Trophoblast cell (in vitro differentiated cells and primary cell): ENCODE results near the gene FOCAD.

ENCODE experiments used
- DNase-seq, 2 donors: peaks; one replicate each; pipeline ENCODE4 v3.0.0-alpha.2; 2016
- H2AFZ ChIP-seq: 2 replicates; pipeline ENCODE4 v1.6.1; 2013; ENCODE audit warnings: low read length, moderate library complexity, mild to moderate bottlenecking; ENCODE audit not compliant: insufficient read depth, poor library complexity
- H2AK5ac ChIP-seq: 2 replicates; pipeline ENCODE4 v1.6.1; 2013; ENCODE audit warnings: mild to moderate bottlenecking, low read length
- H2BK120ac ChIP-seq: 2 replicates; pipeline ENCODE4 v1.6.1; 2013; ENCODE audit warnings: low read length, mild to moderate bottlenecking, moderate library complexity; ENCODE audit not compliant: insufficient read depth, poor library complexity
- H2BK12ac ChIP-seq: 2 replicates; pipeline ENCODE4 v1.6.1; 2013; ENCODE audit warnings: mild to moderate bottlenecking, low read length, moderate library complexity
- H2BK5ac ChIP-seq: 2 replicates; pipeline ENCODE4 v1.6.1; 2013; ENCODE audit warnings: low read length, low read depth, moderate library complexity, mild to moderate bottlenecking; ENCODE audit not compliant: poor library complexity
- H3K14ac ChIP-seq: 2 replicates; pipeline ENCODE4 v1.6.1; 2013; ENCODE audit warnings: mild to moderate bottlenecking, low read length
- H3K18ac ChIP-seq: 2 replicates; pipeline ENCODE4 v1.6.1; 2013; ENCODE audit warnings: mild to moderate bottlenecking, low read length
- H3K23ac ChIP-seq: 2 replicates; pipeline ENCODE4 v1.6.1; 2013; ENCODE audit warnings: low read length
- H3K27ac ChIP-seq: 2 replicates; pipeline ENCODE4 v1.5.1; 2013; ENCODE audit warnings: low read depth, mild to moderate bottlenecking, inconsistent platforms, low read length, moderate library complexity
- H3K27me3 ChIP-seq: 2 replicates; pipeline ENCODE4 v1.6.1; 2013; ENCODE audit warnings: inconsistent platforms, mild to moderate bottlenecking, low read length, moderate library complexity; ENCODE audit not compliant: insufficient read depth
- H3K36me3 ChIP-seq, 2 experiments: 1 replicate in 1 of 2; 2 replicates in 1 of 2; pipeline ENCODE4 v1.6.1; 2013; ENCODE audit warnings: low read length in 2 of 2, mild to moderate bottlenecking in 2 of 2, moderate library complexity in 1 of 2; ENCODE audit not compliant: insufficient read depth in 2 of 2, control insufficient read depth in 1 of 2
- H3K4ac ChIP-seq: 2 replicates; pipeline ENCODE4 v1.6.1; 2013; ENCODE audit warnings: low read depth, mild to moderate bottlenecking, low read length, moderate library complexity
- H3K4me1 ChIP-seq, 2 experiments: 1 replicate in 1 of 2; 2 replicates in 1 of 2; pipeline ENCODE4 v1.6.1; 2013; ENCODE audit warnings: low read length in 2 of 2, mild to moderate bottlenecking in 2 of 2, moderate library complexity in 1 of 2; ENCODE audit not compliant: insufficient read depth in 2 of 2, control insufficient read depth in 1 of 2
- H3K4me2 ChIP-seq: 2 replicates; pipeline ENCODE4 v1.6.1; 2013; ENCODE audit warnings: inconsistent platforms, mild to moderate bottlenecking, low read length, moderate library complexity
- H3K4me3 ChIP-seq: 2 replicates; pipeline ENCODE4 v1.5.1; 2013; ENCODE audit warnings: mild to moderate bottlenecking, low read depth, low read length, inconsistent platforms
- H3K79me1 ChIP-seq: one replicate; pipeline ENCODE4 v1.6.1; 2013; ENCODE audit warnings: low read length
- H3K79me2 ChIP-seq: 2 replicates; pipeline ENCODE4 v1.6.1; 2013; ENCODE audit warnings: low read length, mild to moderate bottlenecking; ENCODE audit not compliant: control insufficient read depth, insufficient read depth, poor library complexity
- H3K9ac ChIP-seq: 2 replicates; pipeline ENCODE4 v1.6.1; 2013; ENCODE audit warnings: mild to moderate bottlenecking, low read length
- H3K9me3 ChIP-seq: 2 replicates; pipeline ENCODE4 v1.6.1; 2013; ENCODE audit warnings: low read depth, mild to moderate bottlenecking, control low read depth, inconsistent platforms, low read length; ENCODE audit not compliant: insufficient read depth
- H4K12ac ChIP-seq: 2 replicates; pipeline ENCODE4 v1.6.1; 2013; ENCODE audit warnings: low read depth, mild to moderate bottlenecking, low read length, moderate library complexity
- H4K8ac ChIP-seq: 2 replicates; pipeline ENCODE4 v1.6.1; 2013; ENCODE audit warnings: low read depth, mild to moderate bottlenecking, low read length, moderate library complexity
- H4K91ac ChIP-seq: one replicate; pipeline ENCODE4 v1.6.1; 2013; ENCODE audit warnings: low read depth, mild to moderate bottlenecking, low read length, moderate library complexity
- WGBS: extraction: QIAGEN DNeasy Blood & Tissue Kit; methylation state at CpG from one replicate; pipeline ENCODE4 v1.1.7; 2013; ENCODE audit warnings: missing lambda C conversion rate; ENCODE audit not compliant: insufficient read length, insufficient coverage; ENCODE audit errors: extremely low coverage; 5-methylcytosine and 5-hydroxymethylcytosine counted together

Gene FOCAD

DNA sequence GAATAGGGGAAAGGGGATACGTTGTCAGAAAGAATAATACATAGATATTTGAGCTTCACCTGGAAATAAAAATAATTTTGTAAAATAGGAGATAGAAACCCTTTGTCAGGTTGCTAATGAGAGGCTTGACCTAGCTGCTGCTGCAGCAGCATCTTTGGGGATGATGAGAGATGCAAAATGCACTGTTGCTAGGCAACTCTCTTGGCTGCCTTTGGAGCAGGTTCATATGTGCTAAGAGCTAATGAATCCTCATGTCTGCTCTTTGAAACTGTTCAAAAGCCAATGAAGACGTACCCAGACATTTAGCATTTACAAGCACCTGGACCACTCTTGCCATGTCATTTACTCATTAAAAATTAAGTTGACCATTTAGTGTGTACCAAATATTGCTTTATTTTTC is 121.7 kb downstream of the FOCAD start:
- H3K9ac ChIP-seq: no peak overlapping the region
- H3K4me2 ChIP-seq: no peak overlapping the region
- H3K4me1 ChIP-seq: no peaks in the 10 kb centered on the region
- no peak overlapping the region for H2BK12ac ChIP-seq
- no peaks in the 10 kb centered on the region for H3K36me3 ChIP-seq
- no peaks in the 10 kb centered on the region for H3K9me3 ChIP-seq
- no peak overlapping the region for H3K4ac ChIP-seq
- no peak overlapping the region for H3K4me3 ChIP-seq
- H3K79me1 ChIP-seq: no peaks in the 10 kb centered on the region
- H2AFZ ChIP-seq: no peak overlapping the region
- H3K79me2 ChIP-seq: no peaks in the 10 kb centered on the region
- DNase-seq: no peak
- H3K23ac ChIP-seq: no peak overlapping the region
- H3K27me3 ChIP-seq: no peaks in the 10 kb centered on the region
- H4K12ac ChIP-seq: no peak overlapping the region
- no CpG with 5 or more reads among the region's 2 CpGs for WGBS
- H2AK5ac ChIP-seq: no peak overlapping the region
- no peak overlapping the region for H3K27ac ChIP-seq
- H3K14ac ChIP-seq: no peak overlapping the region
- H2BK5ac ChIP-seq: no peak overlapping the region
- H4K8ac ChIP-seq: no peak overlapping the region
- H3K18ac ChIP-seq: no peak overlapping the region
- no peak overlapping the region for H4K91ac ChIP-seq
- H2BK120ac ChIP-seq: no peak overlapping the region

DNA sequence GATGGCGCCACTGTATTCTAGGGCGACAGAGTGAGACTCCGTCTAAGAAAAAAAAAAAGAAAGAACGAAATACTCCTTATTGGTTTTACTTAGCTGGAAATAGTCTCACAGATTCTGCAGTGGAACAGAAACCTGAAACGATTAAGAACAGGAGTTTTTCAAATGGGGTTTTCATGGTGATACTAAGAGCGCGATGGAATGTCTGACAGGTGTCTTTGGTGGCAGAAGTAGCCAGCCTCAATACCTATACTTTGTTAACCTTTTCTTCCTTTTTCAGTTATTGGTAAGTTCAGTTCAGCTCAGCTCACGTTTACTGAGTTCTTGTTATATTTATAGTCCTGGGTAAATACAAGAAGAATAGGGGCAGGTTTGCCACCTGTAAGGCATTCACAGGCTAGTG is 123.9 kb downstream of the FOCAD start:
- H3K23ac ChIP-seq: no peak overlapping the region
- no peak overlapping the region for H3K4me2 ChIP-seq
- no peak overlapping the region for H4K8ac ChIP-seq
- no peaks in the 10 kb centered on the region for H3K79me1 ChIP-seq
- no peaks in the 10 kb centered on the region for H3K27me3 ChIP-seq
- no peak overlapping the region for H3K18ac ChIP-seq
- no peaks in the 10 kb centered on the region for H3K79me2 ChIP-seq
- no peaks in the 10 kb centered on the region for H3K36me3 ChIP-seq
- no peak for DNase-seq
- H3K4me1 ChIP-seq: no peaks in the 10 kb centered on the region
- H2AK5ac ChIP-seq: no peak overlapping the region
- H3K14ac ChIP-seq: no peak overlapping the region
- no peak overlapping the region for H2AFZ ChIP-seq
- H2BK12ac ChIP-seq: no peak overlapping the region
- H4K91ac ChIP-seq: no peak overlapping the region
- no peak overlapping the region for H2BK5ac ChIP-seq
- no peak overlapping the region for H4K12ac ChIP-seq
- no CpG with 5 or more reads among the region's 8 CpGs for WGBS
- H3K27ac ChIP-seq: no peak overlapping the region
- no peak overlapping the region for H3K4ac ChIP-seq
- H3K9me3 ChIP-seq: no peaks in the 10 kb centered on the region
- no peak overlapping the region for H3K9ac ChIP-seq
- no peak overlapping the region for H2BK120ac ChIP-seq
- H3K4me3 ChIP-seq: no peak overlapping the region

GRCh38 chr9:20811872-20812271 is 127.8 kb downstream of the FOCAD start:
- Histone ChIP-seq H3K27me3 (no peaks in the 10 kb centered on the region), H3K23ac (no peak overlapping the region), H3K79me2 (no peaks in the 10 kb centered on the region), H2AK5ac (no peak overlapping the region), H3K36me3 (no peaks in the 10 kb centered on the region), H3K9ac (no peak overlapping the region), H4K8ac (no peak overlapping the region), H2BK5ac (no peak overlapping the region), H4K91ac (no peak overlapping the region), H2BK120ac (no peak overlapping the region), H3K4me1 (no peaks in the 10 kb centered on the region), H4K12ac (no peak overlapping the region), H3K4ac (no peak overlapping the region), H3K18ac (no peak overlapping the region), H3K4me3 (no peak overlapping the region), H2BK12ac (no peak overlapping the region), H3K27ac (no peak overlapping the region), H3K79me1 (no peaks in the 10 kb centered on the region), H3K4me2 (no peak overlapping the region), H3K9me3 (no peaks in the 10 kb centered on the region), H3K14ac (no peak overlapping the region), H2AFZ (no peak overlapping the region)
- no peak for DNase-seq

GRCh38 chr9:20815923-20816703 is 132.1 kb downstream of the FOCAD start:
- H3K4me2 ChIP-seq: no peak overlapping the region
- H2BK12ac ChIP-seq: no peak overlapping the region
- no peak overlapping the region for H2AFZ ChIP-seq
- no peaks in the 10 kb centered on the region for H3K27me3 ChIP-seq
- H3K79me1 ChIP-seq: no peaks in the 10 kb centered on the region
- no peak overlapping the region for H2BK5ac ChIP-seq
- no peak overlapping the region for H4K91ac ChIP-seq
- no peak overlapping the region for H2AK5ac ChIP-seq
- H3K9me3 ChIP-seq: no peaks in the 10 kb centered on the region
- no CpG with 5 or more reads among the region's 5 CpGs for whole genome bisulfite sequencing
- no peak overlapping the region for H4K8ac ChIP-seq
- H3K27ac ChIP-seq: no peak overlapping the region
- no peak overlapping the region for H3K9ac ChIP-seq
- H3K18ac ChIP-seq: no peak overlapping the region
- no peak overlapping the region for H2BK120ac ChIP-seq
- H3K79me2 ChIP-seq: no peaks in the 10 kb centered on the region
- no peak overlapping the region for H3K4ac ChIP-seq
- no peaks in the 10 kb centered on the region for H3K4me1 ChIP-seq
- no peak overlapping the region for H3K23ac ChIP-seq
- no peak for DNase-seq
- no peak overlapping the region for H3K14ac ChIP-seq
- H4K12ac ChIP-seq: no peak overlapping the region
- H3K4me3 ChIP-seq: no peak overlapping the region
- no peaks in the 10 kb centered on the region for H3K36me3 ChIP-seq
